MV-4-11 (cell line): ENCODE data around the gene AP2B1.
A peak's percentile ranks its signal among the peaks of the same experiment; 100 is the strongest.
"Not testable (repeated sequence)": the region's sequence is repeated elsewhere in the genome, so short reads cannot be mapped to it uniquely, and the experiment has no call there.

ENCODE experiments used
- DNase-seq: peaks from one replicate; lab custom pipeline; 2025; lab: John Stamatoyannopoulos, UW

AP2B1 gene

DNA sequence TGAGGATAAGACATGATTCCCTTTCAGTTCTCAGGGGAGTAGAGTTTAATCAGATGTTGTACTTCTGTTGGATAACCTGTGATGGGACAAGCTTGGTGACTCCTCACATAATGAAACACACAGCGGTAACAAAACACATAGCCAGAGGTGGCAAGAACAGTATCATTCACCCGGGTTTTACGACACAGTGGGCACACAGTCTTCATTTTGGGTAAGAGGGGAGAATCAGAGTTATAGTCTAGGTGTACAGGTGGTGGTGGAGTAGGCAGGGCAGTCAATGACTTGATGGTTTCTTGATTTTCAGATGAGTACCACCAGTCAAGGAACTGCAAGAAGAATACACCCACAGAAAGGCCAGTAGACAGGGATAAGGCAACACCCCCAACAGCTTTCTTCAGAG lies 11.4 kb upstream of the AP2B1 start:
- DNase-seq, result no peak

DNA sequence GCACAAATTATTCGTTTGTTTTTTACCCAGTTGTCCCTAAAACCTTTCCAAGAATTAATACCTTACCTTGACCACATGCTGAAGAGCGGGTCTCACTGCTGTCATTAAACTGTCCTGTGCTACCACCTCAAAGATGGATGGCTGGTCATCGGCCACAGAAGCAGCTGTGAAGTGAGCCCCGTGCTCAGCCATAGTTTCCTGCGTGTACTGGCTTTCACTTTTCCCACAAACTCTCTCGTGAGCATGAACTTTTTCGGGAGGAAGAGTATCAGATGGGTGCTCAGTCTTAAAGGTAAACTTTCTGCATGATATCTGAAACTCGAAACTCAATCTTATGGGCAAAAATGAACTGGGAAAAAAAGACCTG lies 9.3 kb upstream of the AP2B1 start:
- no peak for DNase-seq

DNA sequence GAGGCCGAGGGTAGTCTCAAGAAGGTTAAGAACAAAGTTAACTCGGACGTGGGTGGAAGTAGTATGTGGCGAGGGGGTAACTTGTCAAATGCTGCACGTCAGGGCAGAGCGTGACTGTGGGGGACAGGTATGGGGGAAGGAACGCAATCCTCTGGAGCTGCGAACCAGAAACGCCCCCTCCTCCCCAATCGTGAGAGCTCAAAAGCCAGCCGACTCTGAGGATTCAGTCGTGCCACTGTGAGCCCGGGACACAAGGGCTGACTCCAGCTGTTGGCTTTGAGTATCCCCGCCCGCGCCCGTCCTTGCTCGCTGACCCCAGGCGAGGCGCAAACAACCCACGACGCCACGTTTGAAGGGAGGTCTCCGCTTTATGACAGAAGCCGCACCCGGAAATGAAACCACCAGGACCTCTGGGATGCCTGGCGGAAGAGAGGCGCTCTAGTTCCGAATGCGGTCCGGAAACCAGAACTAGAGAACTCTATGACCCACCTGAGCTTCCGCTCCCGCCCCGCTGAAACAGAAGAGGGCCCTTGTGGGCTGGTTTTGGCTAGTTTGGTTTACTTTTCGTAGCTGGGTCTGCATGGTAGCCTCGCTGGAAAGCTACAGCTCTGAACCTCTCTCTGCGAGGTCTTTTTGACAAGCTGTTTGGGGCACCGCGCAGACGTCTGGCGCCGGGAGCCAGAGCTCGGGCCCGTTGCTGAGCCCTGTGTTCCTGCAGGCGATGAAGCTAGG lies 8.8 kb upstream of the AP2B1 start, which contains the start of gene PEX12:
PEX12 (minus strand) TSS at position 375 of the 732 bp plus-strand sequence. CDS start 550 bp downstream, outside the sequence.
- DNase-seq, result peak; percentile 92

DNA sequence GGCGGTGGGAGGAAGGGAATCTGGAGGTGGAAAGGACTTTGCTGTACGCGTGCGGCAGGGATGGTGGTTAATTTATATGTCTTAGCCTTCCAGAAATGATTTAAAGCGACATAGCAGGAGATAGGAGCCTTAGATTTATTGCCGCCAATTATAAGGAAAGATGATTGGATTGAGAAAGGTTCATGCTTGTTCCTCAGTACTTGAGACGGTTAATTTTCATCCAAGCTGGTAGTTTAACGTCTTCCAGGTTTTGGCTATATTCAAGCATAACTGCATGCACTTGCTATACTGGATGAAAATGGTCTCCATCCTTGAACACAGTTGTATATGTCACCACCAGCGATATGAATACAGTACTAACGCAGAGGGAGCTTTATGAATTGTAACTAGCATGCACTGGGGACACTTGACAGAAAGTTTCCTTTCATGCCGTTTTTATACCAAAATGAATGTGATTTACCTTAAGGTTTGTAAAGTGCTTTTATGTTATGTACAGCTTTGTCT lies 8.1 kb upstream of the AP2B1 start:
- no peak for DNase-seq

DNA sequence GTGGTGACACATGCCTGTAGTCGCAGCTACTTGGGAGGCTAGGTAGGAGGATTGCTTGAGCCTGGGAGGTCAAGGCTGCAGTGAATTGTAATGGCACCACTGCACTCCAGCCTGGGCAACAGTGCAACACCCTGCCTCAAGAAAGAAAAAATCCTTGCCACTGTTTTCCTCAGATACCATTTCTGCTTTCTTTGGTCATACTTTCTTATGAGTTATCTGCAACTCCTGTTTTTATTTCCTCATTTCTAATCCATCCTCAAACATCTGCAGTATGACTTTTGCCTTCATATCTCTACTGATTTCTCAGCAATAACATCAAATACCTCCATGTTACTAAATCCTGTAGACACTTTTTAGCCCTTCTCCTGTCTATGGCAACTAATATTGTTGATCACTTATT lies 3.1 kb upstream of the AP2B1 start:
- peak; percentile 69 for DNase-seq

DNA sequence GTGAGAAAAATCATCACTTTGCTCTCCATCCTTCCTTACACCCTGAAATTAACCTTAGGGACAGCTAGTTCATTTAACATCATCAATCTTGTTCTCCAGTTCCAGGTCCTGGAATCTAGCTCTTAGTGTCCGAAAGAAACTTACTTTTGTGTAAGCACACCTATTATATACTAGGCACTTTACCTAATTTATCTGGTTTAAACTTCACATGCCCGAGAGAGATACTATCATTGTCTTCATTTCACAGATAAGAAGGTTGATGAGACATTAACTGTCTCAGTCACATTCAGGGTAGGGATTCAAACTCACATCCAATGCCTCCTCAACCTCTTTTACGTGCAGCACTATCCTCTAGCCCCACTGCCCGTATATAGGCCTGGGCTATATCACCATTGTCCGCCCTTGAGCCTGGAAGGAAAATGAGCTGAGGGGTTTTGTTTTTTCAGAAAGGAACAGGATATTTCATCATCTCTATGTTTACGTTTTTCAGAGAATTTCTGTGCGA lies 501 bp upstream of the AP2B1 start:
- DNase-seq, result no peak

DNA sequence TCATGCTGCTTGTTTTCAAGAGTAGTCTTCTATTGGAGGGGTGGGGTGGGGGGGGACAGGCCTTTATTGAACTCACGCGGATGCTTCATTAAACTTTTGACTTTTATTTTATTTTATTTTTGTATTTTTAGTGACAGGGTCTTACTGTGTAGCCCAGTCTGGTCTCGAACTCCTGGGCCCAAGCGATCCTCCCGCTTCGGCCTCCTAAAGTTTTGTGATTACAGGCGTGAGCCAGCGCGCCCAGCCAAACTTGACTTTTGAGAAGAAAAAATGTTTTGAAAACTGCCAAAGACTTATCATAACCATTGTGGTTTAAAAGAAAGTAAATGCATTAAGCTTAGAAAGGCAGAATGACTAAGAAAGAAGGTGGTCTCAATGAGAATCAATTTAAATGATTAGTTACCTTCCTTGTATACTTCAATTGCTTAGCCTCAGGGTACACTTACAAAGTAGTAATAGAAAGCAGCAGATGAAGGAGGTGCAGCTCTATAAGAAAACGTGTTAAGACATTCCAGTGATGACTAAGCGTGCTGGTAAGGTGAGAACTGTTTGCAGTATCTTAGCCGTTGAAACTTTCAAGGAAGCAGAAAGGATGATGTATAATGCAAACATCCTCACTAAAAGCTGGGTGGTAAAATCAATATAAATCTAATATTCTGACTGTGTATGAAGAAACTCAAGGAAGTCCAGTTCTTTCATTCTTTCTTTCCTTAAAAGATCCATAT lies 1.2 kb downstream of the AP2B1 start:
- DNase-seq, result no peak

DNA sequence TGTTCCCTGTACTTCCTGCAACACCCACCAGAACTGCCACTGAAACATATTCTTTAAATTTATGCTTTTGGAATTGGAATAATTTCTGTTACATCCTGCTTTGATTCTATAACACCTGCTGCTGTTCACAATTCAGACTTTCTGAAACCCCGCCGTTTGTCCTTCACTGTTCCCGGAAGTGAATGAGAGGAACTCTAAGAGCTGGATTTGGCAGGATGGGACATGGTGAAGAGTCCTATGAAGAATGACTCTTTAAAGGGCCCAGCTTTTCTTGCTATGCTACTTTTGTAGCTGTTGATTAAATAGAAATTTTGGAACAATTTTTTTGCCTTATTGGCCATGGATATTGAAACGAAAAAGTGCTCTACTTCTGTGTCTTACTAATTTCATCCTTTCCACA lies 8.9 kb downstream of the AP2B1 start:
- no peak for DNase-seq

DNA sequence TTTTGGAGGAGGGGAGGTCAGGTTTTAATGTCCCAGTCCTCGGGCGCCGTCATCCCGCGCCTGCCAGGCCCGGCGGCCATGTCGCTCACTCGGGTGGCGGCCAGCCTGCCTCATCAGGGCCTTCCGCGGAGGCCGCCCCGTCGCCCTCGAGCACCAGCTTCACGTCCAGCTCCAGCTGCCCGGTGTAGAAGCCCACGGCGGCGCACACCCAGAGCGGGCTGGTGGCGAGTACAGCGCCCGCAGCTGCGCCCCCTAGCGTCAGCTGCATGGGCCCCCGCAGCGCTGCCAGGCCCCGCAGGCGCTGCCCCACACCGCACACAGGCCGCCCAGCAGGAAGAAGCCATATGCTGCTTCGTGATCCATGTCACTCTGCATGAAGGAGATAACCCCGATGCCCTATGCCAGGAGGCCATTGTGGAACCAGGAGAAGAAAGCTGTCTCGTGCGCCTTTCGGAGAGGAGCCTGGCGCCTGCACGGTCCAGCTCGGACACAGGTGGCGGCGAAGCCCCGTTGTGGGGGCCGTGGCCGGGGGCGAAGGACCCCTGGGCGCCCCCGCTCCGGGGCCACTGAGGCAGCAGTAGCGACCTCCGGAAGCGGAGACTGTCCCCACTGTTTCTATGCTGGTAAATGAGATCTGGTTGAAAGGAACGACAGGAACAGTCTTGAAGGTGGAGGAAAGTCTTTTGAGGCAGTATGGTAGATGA lies 9.6 kb downstream of the AP2B1 start:
- no peak for DNase-seq

DNA sequence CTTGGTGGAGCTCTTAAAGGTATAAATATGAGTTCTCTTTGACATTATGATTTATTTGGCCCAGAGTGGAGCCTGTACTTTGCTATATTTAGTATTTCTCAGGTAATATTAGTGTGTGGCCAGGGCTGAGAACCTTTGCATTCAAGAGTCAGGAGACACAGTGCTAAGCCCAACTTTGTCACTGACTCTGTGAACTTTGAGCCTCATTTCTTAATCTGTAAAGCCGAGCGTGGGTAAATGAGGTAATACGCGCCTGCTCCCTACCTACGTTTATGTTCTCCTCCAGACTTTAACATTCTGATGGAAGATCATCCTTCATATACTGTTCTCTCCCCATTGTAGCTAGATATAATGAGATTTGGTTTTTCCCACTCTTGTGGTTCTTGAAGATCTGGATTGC lies 10.5 kb downstream of the AP2B1 start:
- no peak for DNase-seq

DNA sequence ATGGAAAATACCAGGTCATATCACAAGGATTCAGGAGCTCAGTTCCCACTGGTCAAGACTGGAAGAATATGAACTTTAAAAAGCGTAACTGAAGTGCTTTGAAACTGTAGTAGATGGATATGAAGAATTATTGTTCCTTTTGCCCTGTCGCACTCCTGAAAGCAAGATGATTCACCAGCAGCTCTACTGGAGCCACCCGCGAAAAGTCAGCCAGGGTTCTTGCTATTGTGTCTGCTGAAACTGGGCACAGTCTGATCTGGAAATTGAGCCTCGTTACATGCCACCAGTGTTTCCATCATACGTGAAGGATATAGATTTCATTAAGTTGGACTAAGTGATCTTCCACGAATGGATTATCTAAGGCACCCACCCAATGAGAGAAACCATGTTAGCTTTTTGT lies 16.6 kb downstream of the AP2B1 start:
- no peak for DNase-seq

DNA sequence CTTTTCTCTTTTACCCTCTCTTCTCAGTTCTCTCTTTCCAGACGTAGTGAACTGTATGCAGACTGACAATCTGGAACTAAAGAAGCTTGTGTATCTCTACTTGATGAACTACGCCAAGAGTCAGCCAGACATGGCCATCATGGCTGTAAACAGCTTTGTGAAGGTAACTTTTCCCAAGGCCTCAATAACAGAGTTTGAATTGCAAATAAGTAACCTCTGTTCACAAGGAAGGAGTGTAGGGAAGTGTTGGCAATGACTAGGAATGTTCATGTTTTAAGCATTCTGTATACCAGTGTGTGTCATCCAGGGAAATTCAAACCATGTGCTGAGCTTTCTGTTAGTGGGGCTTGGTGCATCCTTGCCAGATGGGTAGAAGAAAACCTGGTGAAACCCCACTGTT lies 18.6 kb downstream of the AP2B1 start:
- DNase-seq, result no peak

DNA sequence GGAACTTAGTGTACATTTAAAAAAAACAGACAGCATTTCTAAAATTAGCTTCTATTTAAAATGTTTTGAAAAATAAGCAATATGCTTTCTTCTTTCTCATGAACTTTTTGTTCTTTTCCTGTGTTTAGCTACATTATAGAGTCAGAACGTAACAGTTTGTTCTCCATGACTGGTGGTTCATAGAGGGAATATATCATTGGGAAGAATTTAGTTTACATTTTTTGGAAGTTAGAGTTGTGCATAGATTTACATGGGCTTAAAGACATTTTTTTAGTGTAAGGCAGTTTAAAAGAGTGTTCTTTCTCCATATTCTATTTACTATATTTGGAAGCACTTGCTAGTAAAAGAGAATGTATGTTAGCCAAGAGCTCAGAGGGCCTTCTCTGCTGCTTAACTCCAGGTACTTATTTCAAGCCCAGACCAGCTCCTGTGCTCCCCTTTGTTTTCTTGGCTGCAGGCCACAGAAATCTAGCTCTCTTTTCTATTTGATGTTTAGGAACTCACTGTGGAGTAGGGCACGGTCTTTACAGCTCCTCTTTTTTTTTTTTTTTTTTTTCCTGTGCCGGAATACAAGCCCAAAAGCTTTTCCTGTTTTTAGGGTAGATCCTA lies 20.2 kb downstream of the AP2B1 start:
- DNase-seq, result no peak

DNA sequence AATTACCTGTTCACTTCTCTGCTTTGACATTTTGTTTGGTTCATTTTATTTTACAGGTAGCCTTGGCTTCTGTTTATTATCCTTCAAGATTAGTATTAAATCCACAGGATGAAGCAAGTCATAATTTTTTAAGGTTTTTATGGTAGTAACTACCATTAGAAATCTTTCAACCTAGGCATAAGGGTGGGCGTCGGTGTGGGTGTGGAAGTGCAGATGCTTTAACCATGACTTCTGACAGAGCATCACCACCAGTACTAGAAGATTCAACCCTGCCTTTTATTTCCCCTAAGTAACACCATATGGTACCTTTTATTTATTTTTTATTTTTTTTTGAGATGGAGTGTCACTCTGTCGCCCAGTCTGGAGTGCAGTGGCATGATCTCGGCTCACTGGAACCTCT lies 22.7 kb downstream of the AP2B1 start:
- no peak for DNase-seq

DNA sequence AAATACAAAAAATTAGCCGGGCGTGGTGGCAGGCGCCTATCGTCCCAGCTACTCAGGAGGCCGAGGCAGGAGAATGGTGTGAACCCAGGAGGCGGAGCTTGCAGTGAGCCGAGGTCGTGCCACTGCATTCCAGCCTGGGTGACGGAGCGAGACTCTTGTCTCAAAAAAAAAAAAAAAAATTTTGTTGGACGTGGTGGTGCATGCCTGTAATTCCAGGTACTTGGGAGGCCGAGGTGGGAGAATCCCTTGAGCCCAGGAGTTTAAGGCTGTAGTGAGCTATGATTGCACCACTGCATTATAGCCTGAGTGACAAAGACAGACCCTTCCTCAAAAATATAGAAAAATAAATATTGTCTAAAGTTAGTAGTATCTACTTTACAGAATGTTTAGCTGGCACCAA lies 23.6 kb downstream of the AP2B1 start:
- DNase-seq, result not testable (repeated sequence)

DNA sequence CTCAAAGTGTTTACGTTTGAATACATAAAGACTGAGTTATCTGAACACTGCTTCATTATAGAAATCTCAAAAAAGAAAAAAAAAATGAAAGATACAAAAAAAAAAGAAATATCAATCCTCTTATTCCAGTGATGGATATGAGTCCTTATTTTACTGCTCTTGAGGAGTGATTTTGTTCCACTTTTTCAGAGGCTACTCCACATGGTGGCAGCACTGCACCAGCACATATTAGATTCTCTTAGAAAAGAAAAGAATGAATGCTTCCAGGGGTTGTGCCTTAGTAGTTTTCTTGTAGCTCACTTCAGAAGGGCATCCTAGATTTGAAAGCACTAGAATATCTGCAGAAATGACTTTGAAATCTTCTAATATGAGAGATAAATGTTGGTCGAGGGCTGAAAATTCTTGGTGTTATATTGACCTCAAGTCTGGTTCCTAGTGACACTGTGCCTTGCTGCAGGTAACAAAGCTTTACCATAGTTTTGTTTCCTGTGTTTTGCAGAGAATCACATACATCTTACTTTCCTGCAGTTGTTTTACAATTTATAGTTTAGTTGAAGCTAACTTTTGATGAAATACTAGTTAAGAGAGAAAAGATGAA lies 25.9 kb downstream of the AP2B1 start:
- peak; percentile 36 for DNase-seq

DNA sequence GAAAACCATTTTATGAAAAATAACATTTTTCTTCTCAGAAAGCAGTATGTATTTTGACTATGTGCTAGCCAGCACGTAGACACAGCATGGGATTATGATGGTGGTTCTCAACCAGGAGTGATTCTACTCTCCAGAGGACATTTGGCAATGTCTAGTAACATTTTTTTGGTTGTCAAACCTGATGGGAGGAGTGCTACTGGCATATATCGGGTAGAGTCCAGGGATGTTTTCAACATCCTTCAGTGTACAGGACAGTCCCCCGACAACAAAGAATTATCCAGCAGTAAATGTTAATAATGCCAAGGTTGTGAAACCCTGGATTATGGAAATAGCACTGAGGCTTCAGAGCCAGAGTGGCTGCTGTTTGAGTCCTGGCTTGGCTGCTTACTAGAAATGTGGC lies 27.7 kb downstream of the AP2B1 start:
- no peak for DNase-seq

DNA sequence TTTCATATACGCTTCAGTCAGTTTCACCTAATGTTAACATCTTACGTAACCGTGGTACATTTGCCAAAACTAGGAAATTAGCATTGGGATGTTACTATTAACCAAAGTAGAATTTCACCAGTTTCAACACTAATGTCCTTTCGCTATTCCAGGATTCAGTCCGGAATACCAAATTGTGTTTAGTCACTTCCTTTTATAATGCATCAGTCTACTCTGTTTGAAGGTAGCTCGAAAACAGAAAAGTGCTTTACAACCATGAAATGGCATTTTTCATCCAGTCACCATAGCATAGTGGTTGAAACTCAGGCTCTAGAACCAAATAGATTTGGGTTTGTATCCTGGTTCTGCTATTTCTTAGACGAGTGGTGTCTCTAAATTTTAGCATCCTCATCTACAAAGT lies 29.4 kb downstream of the AP2B1 start:
- no peak for DNase-seq

DNA sequence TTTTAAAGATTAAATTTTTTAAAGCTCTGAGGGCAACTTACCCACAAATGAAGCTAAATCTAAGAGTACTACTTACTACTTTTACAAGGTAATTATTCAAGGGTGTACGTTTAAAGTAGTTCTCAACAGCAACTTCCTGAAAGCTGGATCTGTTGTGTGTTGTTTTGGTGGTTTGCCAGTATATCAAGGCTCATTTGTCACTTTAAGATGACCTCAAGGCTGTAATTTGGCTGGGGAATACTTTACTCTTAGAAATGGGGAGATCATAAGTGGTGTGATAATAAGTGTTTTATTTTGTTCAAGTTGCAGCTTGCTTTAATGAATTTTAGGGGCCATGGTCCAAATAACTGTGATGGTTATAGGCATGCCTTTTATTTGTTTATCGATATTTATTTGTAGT lies 30.4 kb downstream of the AP2B1 start:
- no peak for DNase-seq

DNA sequence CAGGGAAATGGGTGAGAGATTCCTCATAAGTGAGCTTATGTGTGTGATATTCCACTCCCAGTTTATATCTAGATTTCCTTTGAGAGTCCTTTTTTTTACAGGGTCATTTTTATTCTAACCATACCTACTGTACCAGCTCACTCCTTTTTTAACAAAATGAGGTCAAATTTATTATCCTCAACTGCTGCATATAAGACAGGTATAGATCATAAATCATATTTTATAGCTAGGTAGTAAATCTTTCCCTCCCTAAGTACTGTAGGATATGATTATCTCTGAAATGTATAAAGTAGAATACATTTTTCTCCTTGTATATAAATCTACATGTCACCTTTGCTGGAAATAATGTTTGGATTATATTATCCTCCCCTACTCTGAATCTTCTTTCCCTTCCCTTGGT lies 31.5 kb downstream of the AP2B1 start:
- no peak for DNase-seq

DNA sequence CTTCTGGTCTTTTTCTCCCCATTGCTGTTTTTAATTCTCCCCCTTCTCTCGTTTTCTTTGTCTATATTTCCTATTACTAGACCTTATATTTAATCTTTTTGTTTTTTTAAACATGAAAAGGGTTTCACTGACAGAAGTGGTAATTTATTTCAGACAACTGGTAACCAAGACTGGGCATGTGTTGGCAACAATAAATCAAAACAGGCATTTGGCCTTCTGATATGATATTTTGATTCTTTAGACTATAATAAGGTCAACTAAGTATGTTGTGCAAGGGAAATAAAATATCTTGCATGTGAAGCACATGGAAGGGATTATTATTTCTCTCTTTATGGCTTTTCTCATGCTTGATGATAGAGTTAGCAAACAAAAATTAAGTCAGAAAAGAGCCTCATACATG lies 34.6 kb downstream of the AP2B1 start:
- DNase-seq, result no peak

DNA sequence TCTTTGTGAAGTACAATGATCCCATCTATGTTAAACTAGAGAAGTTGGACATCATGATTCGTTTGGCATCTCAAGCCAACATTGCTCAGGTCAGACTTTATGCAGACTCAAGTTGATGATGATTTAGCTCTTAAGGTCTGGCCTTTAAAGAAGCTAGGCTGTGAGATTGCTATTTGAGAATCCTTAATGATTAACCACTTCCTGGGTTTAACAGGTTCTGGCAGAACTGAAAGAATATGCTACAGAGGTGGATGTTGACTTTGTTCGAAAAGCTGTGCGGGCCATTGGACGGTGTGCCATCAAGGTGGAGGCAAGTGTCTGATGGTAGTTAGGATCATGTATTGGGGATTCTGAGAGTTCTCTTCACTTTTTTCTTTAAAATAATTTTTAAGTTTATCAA lies 40.3 kb downstream of the AP2B1 start:
- no peak for DNase-seq
